GM18517 (cell line): Measurements from ENCODE around the gene RBM19.

Experiments used
- ATAC-seq: cut with Tn5 transposase; IDR thresholded peaks from one replicate; pipeline ENCODE4 v1.9.1; 2021; ENCODE audit warnings: mild to moderate bottlenecking, moderate library complexity; ENCODE audit not compliant: unreplicated experiment

RBM19 gene

GRCh38 chr12:113783811-113784210 is 182.3 kb downstream of the RBM19 start:
- ATAC-seq: no peak

- ATAC-seq: no peak
These were observed 183.3 kb downstream of the RBM19 start for GRCh38 chr12:113782873-113783272.

GRCh38 chr12:113781415-113782198 is 184.5 kb downstream of the RBM19 start:
- ATAC-seq: no peak

GRCh38 chr12:113779774-113780173 is 186.4 kb downstream of the RBM19 start:
- ATAC-seq: no peak

- no peak for ATAC-seq
These were observed 187.5 kb downstream of the RBM19 start for GRCh38 chr12:113778432-113779132.

GRCh38 chr12:113777751-113778150 is 188.4 kb downstream of the RBM19 start:
- no peak for ATAC-seq

GRCh38 chr12:113776536-113776935 is 189.6 kb downstream of the RBM19 start:
- ATAC-seq: no peak

- no peak for ATAC-seq
These were observed 191.6 kb downstream of the RBM19 start for GRCh38 chr12:113774526-113774925.

GRCh38 chr12:113772505-113773030 is 193.6 kb downstream of the RBM19 start:
- ATAC-seq: no peak

- no peak for ATAC-seq
These were observed 195.7 kb downstream of the RBM19 start for GRCh38 chr12:113770389-113770865.

- ATAC-seq: no peak
These were observed 196.8 kb downstream of the RBM19 start for GRCh38 chr12:113769305-113769704.

- ATAC-seq: no peak
These were observed 197.3 kb downstream of the RBM19 start for GRCh38 chr12:113768850-113769249.

- no peak for ATAC-seq
These were observed 198.9 kb downstream of the RBM19 start for GRCh38 chr12:113766879-113767878.
